MM.1S (cell line): Measurements from ENCODE around the gene TPST1.
"Not testable (repeated sequence)": the region's sequence is repeated elsewhere in the genome, so short reads cannot be mapped to it uniquely, and the experiment has no call there.

ENCODE experiments used
- DNase-seq: peaks from one replicate; pipeline ENCODE4 v3.0.0-alpha.2; 2015
- H2AFZ ChIP-seq: fragments of 300-600 bp; sonication (generic); 2 replicates; pipeline ENCODE4 v1.6.0; 2016; ENCODE audit warnings: antibody characterized with exemption, low read length
- H3F3A ChIP-seq: fragments of 300-600 bp; sonication (generic); 2 replicates; pipeline ENCODE4 v1.6.1; 2016; ENCODE audit warnings: mild to moderate bottlenecking, antibody characterized with exemption, low read length, moderate library complexity, mixed read lengths; ENCODE audit not compliant: insufficient read depth
- H3K27ac ChIP-seq: fragments of 300-600 bp; sonication (generic); 2 replicates; pipeline ENCODE4 v1.5.1; 2016; ENCODE audit warnings: mild to moderate bottlenecking, low read length
- H3K27me3 ChIP-seq: fragments of 300-600 bp; sonication (generic); replicated peaks from 2 replicates; pipeline ENCODE4 v1.6.0; 2016; ENCODE audit warnings: low read length; ENCODE audit not compliant: insufficient read depth
- H3K36me3 ChIP-seq: fragments of 300-600 bp; sonication (generic); replicated peaks from 2 replicates; pipeline ENCODE4 v1.6.1; 2016; ENCODE audit warnings: mild to moderate bottlenecking, low read length, mixed read lengths; ENCODE audit not compliant: insufficient read depth
- H3K4me1 ChIP-seq: fragments of 300-600 bp; sonication (generic); 2 replicates; pipeline ENCODE4 v1.6.1; 2016; ENCODE audit warnings: low read length, mixed read lengths
- H3K4me2 ChIP-seq: fragments of 300-600 bp; sonication (generic); 2 replicates; pipeline ENCODE4 v1.6.0; 2016; ENCODE audit warnings: low read depth, low read length
- H3K4me3 ChIP-seq: fragments of 300-600 bp; sonication (generic); 2 replicates; pipeline ENCODE4 v1.5.1; 2016; ENCODE audit warnings: low read length, mixed read lengths
- H3K79me2 ChIP-seq: fragments of 300-600 bp; sonication (generic); 2 replicates; pipeline ENCODE4 v1.6.1; 2016; ENCODE audit warnings: mixed run types, low read length, mixed read lengths
- H3K9ac ChIP-seq: fragments of 300-600 bp; sonication (generic); 2 replicates; pipeline ENCODE4 v1.6.1; 2016; ENCODE audit warnings: low read length, mixed read lengths
- H3K9me2 ChIP-seq: fragments of 300-600 bp; sonication (generic); replicated peaks from 2 replicates; pipeline ENCODE4 v1.6.1; 2016; ENCODE audit warnings: mild to moderate bottlenecking, low read length, mixed read lengths; ENCODE audit not compliant: insufficient read depth
- H3K9me3 ChIP-seq: fragments of 300-600 bp; sonication (generic); replicated peaks from 2 replicates; pipeline ENCODE4 v1.6.1; 2016; ENCODE audit warnings: mild to moderate bottlenecking, low read length, mixed read lengths; ENCODE audit not compliant: insufficient read depth
- H4K20me1 ChIP-seq: fragments of 300-600 bp; sonication (generic); 2 replicates; pipeline ENCODE4 v1.6.1; 2016; ENCODE audit warnings: mild to moderate bottlenecking, low read length, moderate library complexity, mixed read lengths; ENCODE audit not compliant: insufficient read depth
- EZH2 ChIP-seq: fragments of 300-600 bp; sonication (generic); optimal IDR thresholded peaks from 2 replicates; pipeline ENCODE3; 2017; ENCODE audit warnings: low read depth, mild to moderate bottlenecking, antibody characterized with exemption, low read length, mixed read lengths
- EZH2phosphoT487 ChIP-seq: fragments of 300-600 bp; sonication (generic); IDR thresholded peaks from 2 replicates; pipeline ENCODE4 v1.6.1; 2018; ENCODE audit warnings: antibody characterized with exemption, low read length
- TF ChIP-seq, protein P1 (sequence below): fragments of 300-600 bp; sonication (generic); IDR thresholded peaks from 2 replicates; pipeline ENCODE4 v1.5.1; 2016; ENCODE audit warnings: antibody characterized with exemption, low read length, mixed read lengths

The TPST1 gene

DNA sequence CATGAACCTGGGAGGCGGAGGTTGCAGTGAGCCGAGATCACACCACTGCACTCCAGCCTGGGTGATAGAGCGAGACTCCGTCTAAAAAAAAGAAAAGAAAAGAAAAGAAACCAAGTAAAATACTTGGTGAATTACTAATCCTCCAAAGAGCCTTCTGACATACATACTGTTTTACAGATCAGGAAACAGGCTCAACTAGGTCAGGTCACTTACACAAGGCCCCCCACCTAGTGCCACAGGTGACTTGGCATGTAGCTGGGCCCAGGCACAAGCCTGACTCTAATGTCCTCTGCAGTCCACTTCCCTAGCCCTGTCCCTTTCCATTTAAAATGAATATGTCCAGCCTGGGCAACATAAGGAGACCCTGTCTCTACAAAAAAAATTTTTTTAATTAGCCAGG lies 157.0 kb downstream of the TPST1 start:
- H2AFZ ChIP-seq, result no peak overlapping the region
- H4K20me1 ChIP-seq, result no peaks in the 10 kb centered on the region
- H3K9me3 ChIP-seq, result no peaks in the 10 kb centered on the region
- H3K79me2 ChIP-seq, result no peaks in the 10 kb centered on the region
- TF ChIP-seq, protein P1, sequence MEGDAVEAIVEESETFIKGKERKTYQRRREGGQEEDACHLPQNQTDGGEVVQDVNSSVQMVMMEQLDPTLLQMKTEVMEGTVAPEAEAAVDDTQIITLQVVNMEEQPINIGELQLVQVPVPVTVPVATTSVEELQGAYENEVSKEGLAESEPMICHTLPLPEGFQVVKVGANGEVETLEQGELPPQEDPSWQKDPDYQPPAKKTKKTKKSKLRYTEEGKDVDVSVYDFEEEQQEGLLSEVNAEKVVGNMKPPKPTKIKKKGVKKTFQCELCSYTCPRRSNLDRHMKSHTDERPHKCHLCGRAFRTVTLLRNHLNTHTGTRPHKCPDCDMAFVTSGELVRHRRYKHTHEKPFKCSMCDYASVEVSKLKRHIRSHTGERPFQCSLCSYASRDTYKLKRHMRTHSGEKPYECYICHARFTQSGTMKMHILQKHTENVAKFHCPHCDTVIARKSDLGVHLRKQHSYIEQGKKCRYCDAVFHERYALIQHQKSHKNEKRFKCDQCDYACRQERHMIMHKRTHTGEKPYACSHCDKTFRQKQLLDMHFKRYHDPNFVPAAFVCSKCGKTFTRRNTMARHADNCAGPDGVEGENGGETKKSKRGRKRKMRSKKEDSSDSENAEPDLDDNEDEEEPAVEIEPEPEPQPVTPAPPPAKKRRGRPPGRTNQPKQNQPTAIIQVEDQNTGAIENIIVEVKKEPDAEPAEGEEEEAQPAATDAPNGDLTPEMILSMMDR, result no peak
- no peak for TF ChIP-seq EZH2phosphoT487
- TF ChIP-seq EZH2, result no peak
- no peak overlapping the region for H3K9ac ChIP-seq
- no peak overlapping the region for H3K4me2 ChIP-seq
- DNase-seq, result no peak
- H3F3A ChIP-seq, result no peaks in the 10 kb centered on the region
- H3K4me3 ChIP-seq, result no peak overlapping the region
- no peaks in the 10 kb centered on the region for H3K27me3 ChIP-seq
- no peaks in the 10 kb centered on the region for H3K36me3 ChIP-seq
- no peak overlapping the region for H3K27ac ChIP-seq
- no peaks in the 10 kb centered on the region for H3K9me2 ChIP-seq
- H3K4me1 ChIP-seq, result no peaks in the 10 kb centered on the region

GRCh38 chr7:66363635-66364034 lies 158.5 kb downstream of the TPST1 start:
- TF ChIP-seq EZH2phosphoT487, result no peak
- TF ChIP-seq EZH2, result no peak
- TF ChIP-seq, protein P1, result no peak
- no peak for DNase-seq
- Histone ChIP-seq H3K36me3 (no peaks in the 10 kb centered on the region), H3K27ac (no peak overlapping the region), H3F3A (no peaks in the 10 kb centered on the region), H3K27me3 (no peaks in the 10 kb centered on the region), H4K20me1 (no peaks in the 10 kb centered on the region), H2AFZ (no peak overlapping the region), H3K79me2 (no peaks in the 10 kb centered on the region), H3K4me2 (no peak overlapping the region), H3K4me3 (no peak overlapping the region), H3K9me2 (no peaks in the 10 kb centered on the region), H3K9ac (no peak overlapping the region), H3K9me3 (no peaks in the 10 kb centered on the region), H3K4me1 (no peaks in the 10 kb centered on the region)

DNA sequence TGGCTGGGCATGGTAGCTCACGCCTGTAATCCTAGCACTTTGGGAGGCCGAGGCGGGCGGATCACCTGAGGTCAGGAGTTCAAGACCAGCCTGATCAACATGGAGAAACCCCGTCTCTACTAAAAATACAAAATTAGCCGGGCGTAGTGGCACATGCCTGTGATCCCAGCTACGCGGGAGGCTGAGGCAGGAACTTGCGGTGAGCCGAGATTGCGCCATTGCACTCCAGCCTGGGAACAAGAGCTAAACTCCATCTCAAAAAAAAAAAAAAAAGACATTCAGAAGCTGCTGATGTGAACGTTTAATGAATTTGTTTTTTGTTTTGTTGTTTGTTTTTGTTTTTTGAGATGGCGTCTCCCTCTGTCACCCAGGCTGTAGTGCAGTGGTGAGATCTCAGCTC lies 159.9 kb downstream of the TPST1 start:
- H3K79me2 ChIP-seq, DNase-seq, H3F3A ChIP-seq, H3K4me3 ChIP-seq, H3K36me3 ChIP-seq, H3K9me2 ChIP-seq, H3K27ac ChIP-seq, H3K27me3 ChIP-seq, H4K20me1 ChIP-seq, H2AFZ ChIP-seq, H3K4me2 ChIP-seq, H3K4me1 ChIP-seq, H3K9ac ChIP-seq, H3K9me3 ChIP-seq: not testable (repeated sequence)

- no peaks in the 10 kb centered on the region for H4K20me1 ChIP-seq
- no peak overlapping the region for H3K27ac ChIP-seq
- H3K4me3 ChIP-seq, result no peak overlapping the region
- H3K4me2 ChIP-seq, result no peak overlapping the region
- no peaks in the 10 kb centered on the region for H3K27me3 ChIP-seq
- no peak for DNase-seq
- TF ChIP-seq, protein P1, result no peak
- TF ChIP-seq EZH2phosphoT487 (no peak), EZH2 (no peak)
- no peaks in the 10 kb centered on the region for H3K9me2 ChIP-seq
- no peaks in the 10 kb centered on the region for H3K36me3 ChIP-seq
- no peaks in the 10 kb centered on the region for H3K79me2 ChIP-seq
- H3K9ac ChIP-seq, result no peak overlapping the region
- H3K9me3 ChIP-seq, result no peaks in the 10 kb centered on the region
- H3F3A ChIP-seq, result no peaks in the 10 kb centered on the region
- no peaks in the 10 kb centered on the region for H3K4me1 ChIP-seq
- no peak overlapping the region for H2AFZ ChIP-seq
Measured at GRCh38 chr7:66371096-66371824, 166.1 kb downstream of the TPST1 start.

DNA sequence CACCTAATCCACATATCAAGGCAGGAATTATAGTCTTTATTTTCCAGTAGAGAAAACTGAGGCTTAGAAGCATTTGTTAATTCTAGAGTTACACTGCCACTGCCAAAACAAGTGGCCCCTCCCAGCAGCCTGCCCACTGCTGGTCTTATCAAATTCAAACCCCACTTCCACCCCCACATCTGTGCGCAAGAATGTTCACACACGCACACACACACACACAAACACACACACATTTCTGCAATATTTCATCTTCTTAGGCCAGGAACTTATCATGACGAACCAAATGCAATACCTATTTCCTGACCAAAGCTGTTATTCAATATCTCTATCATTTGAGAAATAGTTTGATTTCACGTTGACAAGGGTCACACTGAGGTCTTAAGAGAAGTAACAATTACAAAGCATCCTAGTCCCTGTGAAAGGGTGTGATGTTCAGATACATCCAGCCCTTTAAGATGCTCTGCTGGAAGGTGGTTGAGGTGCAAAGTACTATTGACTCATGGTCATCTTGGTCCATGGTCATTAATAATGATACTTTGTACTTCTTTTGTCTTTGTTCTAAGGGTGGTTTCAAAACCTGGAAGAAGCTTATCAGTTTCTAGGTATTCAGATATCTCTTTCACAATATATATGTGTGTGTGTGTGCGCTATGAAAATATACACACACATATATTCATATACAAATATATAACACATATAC lies 169.2 kb downstream of the TPST1 start:
- not testable (repeated sequence) for H3K4me1 ChIP-seq, H2AFZ ChIP-seq, H3K4me2 ChIP-seq, H3K27ac ChIP-seq, DNase-seq, H3K36me3 ChIP-seq, H3K9me2 ChIP-seq, H3K9me3 ChIP-seq, H4K20me1 ChIP-seq, H3K79me2 ChIP-seq, H3K27me3 ChIP-seq, H3K9ac ChIP-seq, H3F3A ChIP-seq, H3K4me3 ChIP-seq
